LNCaP clone FGC (cell line): ENCODE results near the gene SLC7A6.

Source experiments
- DNase-seq: peaks from one replicate; pipeline ENCODE4 v3.0.0-alpha.2; 2011; ENCODE audit warnings: low read depth
- H3K4me3 ChIP-seq: 2 replicates; pipeline ENCODE4 v1.5.1; 2011; ENCODE audit warnings: mild to moderate bottlenecking, low read depth, low read length, control low read depth
- TF ChIP-seq, protein P1 (sequence below): IDR thresholded peaks from 2 replicates; pipeline ENCODE4 v1.5.1; 2012; ENCODE audit warnings: mild to moderate bottlenecking; ENCODE audit not compliant: control insufficient read depth, insufficient read depth; ENCODE audit errors: extremely low read depth

The SLC7A6 gene

DNA sequence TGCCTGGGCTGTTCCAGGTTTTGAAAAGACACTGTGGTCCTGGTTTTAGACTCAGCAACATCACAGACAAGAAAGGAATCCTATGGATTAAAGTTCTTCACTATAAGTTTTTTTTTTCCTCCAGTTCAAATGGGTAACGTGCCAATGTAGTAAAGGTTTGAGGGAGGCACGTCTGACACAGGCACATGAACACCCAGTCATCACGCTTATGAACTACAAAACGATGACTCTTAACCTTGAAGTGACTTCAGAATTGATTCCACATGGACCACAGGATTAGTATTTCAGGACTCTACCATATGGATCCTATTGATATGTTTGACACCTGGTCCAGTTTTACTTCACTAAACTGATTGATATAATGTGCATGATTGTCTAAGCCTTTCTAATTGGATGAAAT, 48.8 kb downstream of the SLC7A6 start:
- H3K4me3 ChIP-seq, result no peak overlapping the region
- DNase-seq, result no peak
- TF ChIP-seq, protein P1, sequence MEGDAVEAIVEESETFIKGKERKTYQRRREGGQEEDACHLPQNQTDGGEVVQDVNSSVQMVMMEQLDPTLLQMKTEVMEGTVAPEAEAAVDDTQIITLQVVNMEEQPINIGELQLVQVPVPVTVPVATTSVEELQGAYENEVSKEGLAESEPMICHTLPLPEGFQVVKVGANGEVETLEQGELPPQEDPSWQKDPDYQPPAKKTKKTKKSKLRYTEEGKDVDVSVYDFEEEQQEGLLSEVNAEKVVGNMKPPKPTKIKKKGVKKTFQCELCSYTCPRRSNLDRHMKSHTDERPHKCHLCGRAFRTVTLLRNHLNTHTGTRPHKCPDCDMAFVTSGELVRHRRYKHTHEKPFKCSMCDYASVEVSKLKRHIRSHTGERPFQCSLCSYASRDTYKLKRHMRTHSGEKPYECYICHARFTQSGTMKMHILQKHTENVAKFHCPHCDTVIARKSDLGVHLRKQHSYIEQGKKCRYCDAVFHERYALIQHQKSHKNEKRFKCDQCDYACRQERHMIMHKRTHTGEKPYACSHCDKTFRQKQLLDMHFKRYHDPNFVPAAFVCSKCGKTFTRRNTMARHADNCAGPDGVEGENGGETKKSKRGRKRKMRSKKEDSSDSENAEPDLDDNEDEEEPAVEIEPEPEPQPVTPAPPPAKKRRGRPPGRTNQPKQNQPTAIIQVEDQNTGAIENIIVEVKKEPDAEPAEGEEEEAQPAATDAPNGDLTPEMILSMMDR, result no peak

DNA sequence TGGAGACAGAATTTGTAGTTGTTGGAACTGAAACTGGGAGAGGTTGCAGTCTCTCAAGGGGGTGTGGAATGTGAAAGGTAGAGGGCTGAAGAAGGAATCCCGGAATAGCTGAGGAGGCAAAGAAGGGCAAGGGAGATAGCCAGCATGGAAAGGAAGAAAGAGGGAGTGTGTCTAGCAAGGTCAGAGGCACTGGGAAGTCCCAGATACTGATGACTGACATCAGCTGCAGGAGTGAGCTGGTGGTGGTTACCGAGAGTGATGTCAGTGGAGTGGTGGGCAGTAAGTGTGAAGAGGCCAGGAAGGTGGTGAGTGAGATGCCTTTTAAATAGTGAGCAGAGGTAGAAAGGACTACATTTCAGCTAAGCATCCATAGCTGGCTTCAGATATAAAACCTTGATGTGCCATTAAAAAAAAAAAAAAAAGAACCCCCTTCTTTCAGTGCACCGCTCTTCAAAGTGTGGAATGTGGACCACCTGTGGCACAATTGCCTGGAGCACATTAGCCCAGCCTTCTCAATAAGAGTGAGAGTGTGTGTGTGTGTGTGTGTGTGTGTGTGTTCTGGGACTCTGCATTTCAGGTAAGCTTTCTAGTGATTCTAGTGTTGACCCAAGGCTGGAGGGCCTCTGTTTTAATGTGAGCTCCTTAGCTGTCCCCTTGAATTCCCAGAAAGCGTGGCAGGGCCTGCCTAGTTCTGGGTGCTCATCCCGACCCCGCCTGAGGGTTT, 55.0 kb downstream of the SLC7A6 start:
- no peak overlapping the region for H3K4me3 ChIP-seq
- no peak for DNase-seq
- TF ChIP-seq, protein P1, result no peak

DNA sequence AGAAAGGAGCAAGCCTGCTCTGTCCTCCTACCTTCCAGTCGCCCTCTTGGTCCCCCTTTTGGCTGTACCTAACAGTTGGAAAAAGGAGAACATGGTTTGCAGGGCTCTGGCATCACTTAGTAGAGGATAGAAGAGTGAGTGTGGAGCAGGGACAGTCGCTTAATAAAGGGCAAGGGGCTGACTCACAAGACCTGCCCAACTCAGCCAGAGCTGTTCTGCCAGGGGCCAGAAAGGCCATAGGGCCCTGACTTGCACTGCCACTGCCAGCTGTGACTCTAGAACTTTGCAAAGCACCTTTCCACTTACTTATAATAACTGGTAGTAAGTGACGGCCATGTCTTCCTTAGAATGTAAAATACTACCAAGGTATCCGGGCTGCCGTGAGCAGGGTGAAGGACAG, 60.0 kb downstream of the SLC7A6 start:
- H3K4me3 ChIP-seq, result no peak overlapping the region
- no peak for DNase-seq
- TF ChIP-seq, protein P1, result no peak

DNA sequence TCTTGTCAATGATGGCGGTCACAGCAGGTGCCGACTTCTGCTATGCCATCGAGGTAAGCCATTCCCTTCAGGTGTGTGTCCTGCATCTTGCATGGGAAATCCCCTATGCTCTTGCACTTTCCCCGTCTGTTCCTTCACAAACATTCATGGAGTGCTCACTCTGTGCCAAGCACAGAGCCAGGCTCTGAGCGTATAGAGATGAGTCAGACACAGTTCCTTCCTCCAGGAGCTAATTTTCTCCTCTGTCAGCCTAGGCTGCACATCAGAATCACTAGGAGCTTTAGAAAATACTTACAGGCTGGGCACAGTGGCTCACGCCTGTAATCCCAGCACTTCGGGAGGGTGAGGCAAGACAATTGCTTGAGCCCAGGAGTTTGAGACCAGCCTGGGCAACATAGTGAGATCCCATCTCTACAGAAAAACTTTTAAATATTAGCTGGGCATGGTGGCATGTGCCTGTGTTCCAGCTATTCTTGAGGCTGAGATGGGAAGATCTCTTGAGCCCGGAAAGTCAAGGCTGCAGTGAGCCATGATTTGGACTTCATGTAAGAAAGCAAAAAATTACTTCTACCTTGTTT, 60.5 kb downstream of the SLC7A6 start:
- TF ChIP-seq, protein P1, result no peak
- no peak overlapping the region for H3K4me3 ChIP-seq
- no peak for DNase-seq

DNA sequence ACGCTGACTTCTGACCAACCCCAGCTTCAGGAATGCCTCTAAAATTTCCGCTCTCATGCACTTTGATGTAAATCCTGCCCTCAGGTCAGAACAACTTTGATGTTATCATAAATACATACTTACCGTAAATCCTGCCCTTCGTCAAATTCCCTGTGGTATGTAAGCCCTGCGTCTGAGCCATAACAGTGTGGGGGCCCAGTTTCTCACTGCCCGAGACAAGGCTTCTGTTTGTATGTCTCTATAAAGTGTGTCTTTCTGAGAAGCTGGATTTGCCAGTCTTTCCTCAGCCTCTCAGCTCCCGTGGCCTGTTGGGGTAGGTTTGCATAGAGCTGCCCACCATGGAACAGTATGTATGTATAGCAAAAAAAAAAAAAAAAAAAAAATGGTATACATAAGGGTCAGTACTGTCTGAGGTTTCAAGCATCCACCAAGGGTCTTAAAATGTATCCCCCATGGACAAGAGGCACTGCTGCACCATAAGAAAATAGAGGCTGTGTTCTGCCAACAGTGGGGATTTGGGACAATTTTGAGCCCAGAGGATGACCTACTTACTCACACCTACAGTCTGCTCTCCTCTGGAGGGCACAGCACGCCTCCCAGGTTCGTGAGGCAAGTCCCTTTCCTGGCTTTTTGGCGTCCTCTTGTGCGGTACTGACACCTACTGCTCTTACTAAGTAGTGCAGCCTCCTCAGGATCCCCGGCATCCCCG, 64.0 kb downstream of the SLC7A6 start:
- DNase-seq, result peak; percentile 73
- TF ChIP-seq, protein P1, result peak; percentile 93
- no peak overlapping the region for H3K4me3 ChIP-seq

DNA sequence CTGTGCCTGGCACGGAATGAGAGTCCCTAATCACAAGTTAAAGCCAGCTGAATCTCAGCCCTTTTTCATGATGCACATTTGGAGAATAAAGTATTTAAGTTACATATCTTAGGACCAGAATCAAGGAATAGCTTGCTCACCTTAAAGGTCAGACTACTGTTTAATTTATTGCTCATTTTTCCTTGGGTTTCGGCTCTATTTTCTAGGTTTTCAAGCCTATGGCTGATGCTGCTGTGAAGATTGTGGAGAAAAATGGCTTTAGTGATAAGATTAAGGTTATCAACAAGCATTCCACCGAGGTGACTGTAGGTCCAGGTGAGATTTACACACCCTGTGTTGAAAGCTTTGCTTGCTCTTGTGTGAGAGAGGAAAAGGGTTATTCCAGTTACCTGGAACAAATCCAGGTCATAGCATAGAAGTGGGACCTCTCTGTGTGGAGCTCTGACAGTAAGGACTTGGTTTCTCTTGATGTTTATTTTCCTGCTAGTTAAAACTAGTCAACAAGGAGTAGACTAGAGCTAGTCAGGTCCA, 64.6 kb downstream of the SLC7A6 start:
- TF ChIP-seq, protein P1, result no peak
- no peak for DNase-seq
- H3K4me3 ChIP-seq, result no peak overlapping the region
